ENCODE measurements around the gene ZC3H18.

GRCh38 chr16:88630941-88631340 lies 60.7 kb downstream of the ZC3H18 start:
- no peak for TF ChIP-seq CTCF (conservative IDR thresholded peaks at IDR 0.05 in 1 of 2, IDR thresholded peaks at IDR 0.05 in 1 of 2; ENCODE audit: low read depth in 1 of 2, low read length in 2 of 2)
- no peak for TF ChIP-seq EZH2 (IDR thresholded peaks at IDR 0.05; ENCODE audit: low read length, missing control alignments)
